Kidney epithelial cell (primary cell): Measurements from ENCODE around the gene ZBTB16. TPM values are rescaled to one million over a fixed set of nuclear protein-coding genes. Genes with fewer than 3 reads are reported as not detected.

Experiments used
- DNase-seq: peaks from one replicate; pipeline ENCODE4 v3.0.0-alpha.2; 2010; ENCODE audit warnings: low read depth
- H3K27me3 ChIP-seq: 2 replicates; pipeline ENCODE4 v1.6.0; 2011; ENCODE audit warnings: low read length; ENCODE audit not compliant: control insufficient read depth, insufficient read depth
- H3K36me3 ChIP-seq: 2 replicates; pipeline ENCODE4 v1.5.1; 2011; ENCODE audit warnings: low read length; ENCODE audit not compliant: control insufficient read depth, insufficient read depth
- H3K4me3 ChIP-seq: 2 replicates; pipeline ENCODE4 v1.5.1; 2011; ENCODE audit warnings: low read depth, mild to moderate bottlenecking, control low read depth, low read length
- total RNA-seq: library from RNA; depleted of rRNA; stranded (reverse); fragments of >200 nt; gene quantifications from 2 replicates; pipeline ENCODE4 v1.2.3, GENCODE V29; 2015
- TF ChIP-seq, protein P1 (sequence below): IDR thresholded peaks from 2 replicates; pipeline ENCODE4 v1.5.1; 2011; ENCODE audit warnings: mild to moderate bottlenecking, moderate library complexity, low read length, control low read depth, inconsistent platforms; ENCODE audit not compliant: insufficient read depth, poor library complexity, severe bottlenecking

The ZBTB16 gene
- total RNA-seq, 1 donor from 2014 or later: 0.08 TPM

DNA sequence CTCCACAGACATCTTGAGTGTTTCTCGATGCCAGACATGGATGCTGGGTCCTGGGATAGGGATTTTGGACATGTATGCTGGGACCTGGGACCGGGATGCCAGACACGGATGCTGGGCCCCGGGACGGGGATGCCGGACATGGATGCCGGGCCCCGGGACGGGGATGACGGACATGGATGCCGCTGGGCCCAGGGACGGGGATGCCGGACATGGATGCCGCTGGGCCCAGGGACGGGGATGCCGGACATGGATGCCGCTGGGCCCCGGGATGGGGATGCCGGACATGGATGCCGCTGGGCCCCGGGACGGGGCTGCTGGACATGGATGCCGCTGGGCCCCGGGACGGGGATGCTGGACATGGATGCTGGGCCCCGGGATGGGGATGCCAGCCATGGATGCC lies 139.5 kb downstream of the ZBTB16 start:
- Histone ChIP-seq H3K27me3 (peaks cover under 1% of the 10 kb centered on the region), H3K36me3 (no peaks in the 10 kb centered on the region), H3K4me3 (no peak overlapping the region)
- no peak for DNase-seq
- TF ChIP-seq, protein P1, sequence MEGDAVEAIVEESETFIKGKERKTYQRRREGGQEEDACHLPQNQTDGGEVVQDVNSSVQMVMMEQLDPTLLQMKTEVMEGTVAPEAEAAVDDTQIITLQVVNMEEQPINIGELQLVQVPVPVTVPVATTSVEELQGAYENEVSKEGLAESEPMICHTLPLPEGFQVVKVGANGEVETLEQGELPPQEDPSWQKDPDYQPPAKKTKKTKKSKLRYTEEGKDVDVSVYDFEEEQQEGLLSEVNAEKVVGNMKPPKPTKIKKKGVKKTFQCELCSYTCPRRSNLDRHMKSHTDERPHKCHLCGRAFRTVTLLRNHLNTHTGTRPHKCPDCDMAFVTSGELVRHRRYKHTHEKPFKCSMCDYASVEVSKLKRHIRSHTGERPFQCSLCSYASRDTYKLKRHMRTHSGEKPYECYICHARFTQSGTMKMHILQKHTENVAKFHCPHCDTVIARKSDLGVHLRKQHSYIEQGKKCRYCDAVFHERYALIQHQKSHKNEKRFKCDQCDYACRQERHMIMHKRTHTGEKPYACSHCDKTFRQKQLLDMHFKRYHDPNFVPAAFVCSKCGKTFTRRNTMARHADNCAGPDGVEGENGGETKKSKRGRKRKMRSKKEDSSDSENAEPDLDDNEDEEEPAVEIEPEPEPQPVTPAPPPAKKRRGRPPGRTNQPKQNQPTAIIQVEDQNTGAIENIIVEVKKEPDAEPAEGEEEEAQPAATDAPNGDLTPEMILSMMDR: no peak

DNA sequence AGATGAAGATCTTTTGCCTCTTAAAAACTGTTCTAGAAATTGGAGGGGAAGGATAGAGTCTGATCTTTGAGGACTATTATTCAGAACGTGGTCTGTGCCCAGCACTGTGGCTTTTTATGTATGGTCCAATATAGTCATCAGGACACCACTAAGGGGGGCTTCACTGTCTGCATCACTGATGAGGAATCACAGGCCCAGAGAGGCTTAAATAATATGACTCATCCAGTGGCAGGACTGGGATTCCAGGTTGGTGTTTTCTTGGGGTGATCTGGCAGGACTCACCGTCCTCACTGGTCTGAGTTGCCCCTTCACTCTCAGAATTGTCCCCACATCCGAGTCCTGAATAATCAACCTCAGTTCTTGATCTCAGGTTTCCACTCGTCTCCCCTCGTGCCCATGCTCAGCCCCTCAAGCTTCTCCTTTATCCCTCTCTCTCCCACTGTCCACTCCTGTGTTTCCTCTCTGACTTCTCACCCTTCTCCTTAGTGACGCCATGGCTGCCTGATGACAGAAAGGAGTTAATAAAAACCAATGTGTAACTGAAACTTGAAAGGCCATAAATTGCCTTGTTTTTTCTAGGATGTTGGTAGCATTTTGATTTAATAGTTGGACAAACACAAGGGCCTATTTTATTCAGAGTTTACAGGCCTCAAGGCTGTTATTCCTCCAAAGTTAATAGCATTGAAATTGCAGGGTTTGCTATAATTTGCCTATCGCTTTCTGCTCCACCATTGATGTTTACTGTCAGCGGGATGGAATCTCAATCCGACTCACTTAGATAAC lies 141.0 kb downstream of the ZBTB16 start:
- DNase-seq: no peak
- Histone ChIP-seq H3K4me3 (no peak overlapping the region), H3K36me3 (no peaks in the 10 kb centered on the region), H3K27me3 (no peaks in the 10 kb centered on the region)
- TF ChIP-seq, protein P1: no peak

DNA sequence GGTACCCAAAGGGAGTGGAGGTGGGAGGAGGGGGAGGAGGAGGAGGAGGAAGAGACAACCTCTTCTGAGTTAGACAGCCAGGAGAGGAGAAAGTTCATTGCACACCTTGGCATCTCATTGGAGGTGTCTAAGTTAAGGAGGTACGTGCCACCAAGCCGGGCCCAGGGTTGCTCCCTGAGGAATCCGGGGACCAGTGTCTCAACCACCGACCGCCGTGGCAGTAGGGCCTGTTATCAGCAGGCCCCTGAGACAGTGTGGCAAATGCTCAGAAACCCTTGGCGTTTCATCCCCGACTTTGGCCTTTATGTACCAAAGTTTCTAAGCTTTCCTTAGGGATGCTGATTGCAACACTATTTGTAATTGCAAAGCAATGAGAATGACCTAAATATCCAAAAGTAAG lies 141.7 kb downstream of the ZBTB16 start:
- no peak overlapping the region for H3K4me3 ChIP-seq
- no peak for DNase-seq
- no peaks in the 10 kb centered on the region for H3K36me3 ChIP-seq
- no peaks in the 10 kb centered on the region for H3K27me3 ChIP-seq
- TF ChIP-seq, protein P1: no peak

DNA sequence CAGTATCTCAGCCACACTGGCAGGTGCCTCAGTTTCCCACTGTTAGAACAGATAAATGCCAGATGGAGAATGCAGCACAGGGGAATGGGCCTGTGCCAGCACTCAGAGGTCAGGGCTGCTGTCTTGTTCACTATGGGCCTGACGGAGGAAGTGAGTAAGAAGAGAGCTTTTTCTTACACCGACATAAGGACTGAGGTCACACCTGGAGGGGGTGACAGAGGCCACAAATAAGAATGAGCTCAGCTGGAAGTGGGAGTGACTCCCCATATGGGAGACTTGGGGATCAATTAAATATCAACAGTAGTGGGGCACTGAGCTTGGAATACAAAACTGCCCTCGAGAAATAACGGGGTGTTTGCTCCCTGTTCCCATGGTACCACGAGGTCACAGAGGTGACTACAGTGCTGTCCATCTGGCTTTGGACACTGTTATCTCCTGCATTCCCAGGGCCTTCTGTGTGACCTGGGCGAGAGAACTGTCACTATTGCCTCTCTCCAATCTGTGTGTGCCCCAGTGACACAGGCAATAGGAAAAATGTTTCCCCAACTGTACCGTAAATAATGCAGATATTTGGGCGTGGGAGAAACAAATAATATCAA lies 142.6 kb downstream of the ZBTB16 start:
- no peaks in the 10 kb centered on the region for H3K27me3 ChIP-seq
- H3K4me3 ChIP-seq: no peak overlapping the region
- DNase-seq: no peak
- no peaks in the 10 kb centered on the region for H3K36me3 ChIP-seq
- TF ChIP-seq, protein P1: no peak

DNA sequence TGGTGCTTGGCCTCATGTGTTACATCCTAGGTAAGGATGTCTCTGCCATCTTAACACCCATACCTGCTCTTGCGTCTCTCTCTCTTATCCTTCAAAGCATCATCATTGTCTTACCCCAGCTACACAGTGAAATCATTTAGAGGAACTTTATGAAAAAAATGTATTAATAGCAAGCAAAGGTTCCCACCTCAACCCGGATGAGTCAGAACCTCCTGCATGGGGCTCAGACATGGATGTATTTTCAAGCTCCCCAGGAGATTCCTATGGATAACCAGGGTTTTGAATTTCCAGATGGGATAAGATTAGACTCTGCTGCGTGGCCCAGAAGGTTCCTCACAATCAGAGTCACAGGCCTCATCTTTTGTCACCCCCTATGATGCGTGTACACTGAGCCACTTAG lies 147.6 kb downstream of the ZBTB16 start:
- TF ChIP-seq, protein P1: no peak
- Histone ChIP-seq H3K27me3 (no peaks in the 10 kb centered on the region), H3K4me3 (no peak overlapping the region), H3K36me3 (no peaks in the 10 kb centered on the region)
- DNase-seq: no peak
